T-helper 2 cell (primary cell): ENCODE results near the gene MSRB3.

ENCODE experiments used
- DNase-seq, 5 experiments: peaks; one replicate each; pipeline versions ENCODE4 v3.0.0 to v3.0.0-alpha.2; 2012 to 2022

MSRB3 gene

GRCh38 chr12:65501093-65501621 lies 222.7 kb downstream of the MSRB3 start:
- DNase-seq = no peak

GRCh38 chr12:65501935-65502334 lies 223.5 kb downstream of the MSRB3 start:
- no peak for DNase-seq

GRCh38 chr12:65504417-65504816 lies 225.9 kb downstream of the MSRB3 start:
- DNase-seq = no peak

GRCh38 chr12:65505386-65506121 lies 227.1 kb downstream of the MSRB3 start:
- no peak for DNase-seq

- DNase-seq = no peak
Observed at GRCh38 chr12:65508276-65509035, 230.0 kb downstream of the MSRB3 start.

- DNase-seq = no peak
Observed at GRCh38 chr12:65510007-65510406, 231.5 kb downstream of the MSRB3 start.

- DNase-seq = no peak
Observed at GRCh38 chr12:65510584-65511050, 232.1 kb downstream of the MSRB3 start.

- DNase-seq = no peak
Observed at GRCh38 chr12:65511134-65511834, 232.8 kb downstream of the MSRB3 start.

GRCh38 chr12:65511912-65512311 lies 233.4 kb downstream of the MSRB3 start:
- DNase-seq = no peak
